ENCODE results near the gene CLDND2. TPM values are rescaled to one million over a fixed set of nuclear protein-coding genes. Genes with fewer than 3 reads are reported as not detected.

The CLDND2 gene
- total RNA-seq, 1 experiment from 2014 or later = 0.95 TPM

DNA sequence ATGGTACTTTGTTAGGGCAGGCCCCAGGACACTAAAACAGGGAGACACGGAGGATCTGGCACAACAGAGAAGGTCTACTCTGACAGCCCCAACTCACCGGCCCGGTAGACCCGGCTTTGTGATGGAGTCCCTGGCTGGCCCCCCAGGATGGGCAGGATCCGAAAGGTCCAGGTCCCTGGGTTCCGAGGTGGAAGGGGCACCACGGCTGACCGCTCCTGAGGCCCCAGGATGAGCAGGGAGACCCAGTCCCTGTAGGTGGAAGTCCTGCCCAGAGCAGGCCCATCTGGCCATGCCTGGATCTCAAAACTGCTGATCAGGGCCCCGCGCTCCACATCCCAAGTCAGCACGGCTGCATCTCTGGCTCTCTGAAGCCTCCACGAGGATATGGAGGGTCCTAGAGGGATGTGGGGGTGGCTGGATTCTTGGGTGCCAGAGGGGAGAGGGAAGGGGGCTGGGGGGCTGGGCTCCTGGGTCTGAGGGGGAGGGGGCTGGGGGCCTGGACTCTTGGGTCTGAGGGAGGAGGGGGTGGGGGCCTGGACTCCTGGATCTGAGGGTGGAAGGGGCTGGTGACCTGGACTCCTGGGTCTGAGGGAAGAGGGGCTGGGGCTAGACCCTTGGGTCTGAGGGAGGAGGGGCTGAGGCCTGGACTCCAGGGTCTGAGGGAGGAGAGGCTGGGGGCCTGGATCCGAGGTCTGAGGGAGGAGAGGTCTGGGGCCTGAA, 31.5 kb downstream of the CLDND2 start:
- CTCF ChIA-PET = no interaction called here

DNA sequence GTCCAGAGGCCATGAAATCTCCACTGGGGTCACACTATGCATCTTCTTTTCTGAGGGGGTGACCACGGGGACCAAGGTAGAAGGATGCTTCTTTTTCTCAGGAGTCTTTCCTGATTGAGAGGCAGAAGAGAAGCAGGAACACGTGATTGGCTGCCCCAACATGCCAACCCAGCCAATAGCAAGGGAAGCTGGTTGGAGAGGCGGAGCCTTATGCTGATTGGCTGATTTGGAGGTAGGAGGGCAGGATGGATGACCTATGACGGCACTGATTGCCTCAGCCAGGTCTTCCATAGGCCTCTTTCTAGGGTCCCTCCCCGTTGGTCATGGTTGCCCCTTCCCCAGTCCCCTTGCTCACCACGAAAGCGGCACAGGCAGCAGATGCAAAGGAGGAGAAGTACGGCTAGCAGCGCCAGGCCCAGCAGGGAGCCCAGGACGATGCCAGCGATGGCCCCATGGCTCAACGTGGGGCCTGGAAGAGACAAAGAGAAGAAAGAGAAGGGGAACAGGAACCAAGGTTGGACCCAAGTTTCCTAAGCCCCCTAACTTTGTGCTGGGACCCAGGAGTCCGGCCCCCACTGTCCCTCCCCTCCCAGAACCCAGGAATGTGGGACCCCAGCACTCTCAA, 34.9 kb downstream of the CLDND2 start:
- Histone ChIP-seq H3K4me3 (ENCODE audit: low read depth in 2 of 2, low read length in 2 of 2) (no peak overlapping the region), H3K27ac (ENCODE audit: low read length) (no peak overlapping the region), H3K36me3 (ENCODE audit: control insufficient read depth, insufficient read depth, low read length) (no peaks in the 10 kb centered on the region), H3K27me3 (ENCODE audit: control insufficient read depth, insufficient read depth, low read length) (no peaks in the 10 kb centered on the region), H3K4me1 (ENCODE audit: control insufficient read depth, insufficient read depth, low read length) (no peaks in the 10 kb centered on the region), H3K9me3 (ENCODE audit: control insufficient read depth, insufficient read depth, low read depth, low read length) (no peaks in the 10 kb centered on the region)
- TF ChIP-seq SIN3A (IDR thresholded peaks at IDR 0.05; ENCODE audit: borderline replicate concordance, insufficient read depth, low read depth, low read length) (no peak), TCF7L2 (IDR thresholded peaks at IDR 0.05; ENCODE audit: low read depth, low read length) (no peak), POLR2AphosphoS5 (IDR thresholded peaks at IDR 0.05; ENCODE audit: low read depth, low read length) (no peak)
- TF ChIP-seq, protein P1, sequence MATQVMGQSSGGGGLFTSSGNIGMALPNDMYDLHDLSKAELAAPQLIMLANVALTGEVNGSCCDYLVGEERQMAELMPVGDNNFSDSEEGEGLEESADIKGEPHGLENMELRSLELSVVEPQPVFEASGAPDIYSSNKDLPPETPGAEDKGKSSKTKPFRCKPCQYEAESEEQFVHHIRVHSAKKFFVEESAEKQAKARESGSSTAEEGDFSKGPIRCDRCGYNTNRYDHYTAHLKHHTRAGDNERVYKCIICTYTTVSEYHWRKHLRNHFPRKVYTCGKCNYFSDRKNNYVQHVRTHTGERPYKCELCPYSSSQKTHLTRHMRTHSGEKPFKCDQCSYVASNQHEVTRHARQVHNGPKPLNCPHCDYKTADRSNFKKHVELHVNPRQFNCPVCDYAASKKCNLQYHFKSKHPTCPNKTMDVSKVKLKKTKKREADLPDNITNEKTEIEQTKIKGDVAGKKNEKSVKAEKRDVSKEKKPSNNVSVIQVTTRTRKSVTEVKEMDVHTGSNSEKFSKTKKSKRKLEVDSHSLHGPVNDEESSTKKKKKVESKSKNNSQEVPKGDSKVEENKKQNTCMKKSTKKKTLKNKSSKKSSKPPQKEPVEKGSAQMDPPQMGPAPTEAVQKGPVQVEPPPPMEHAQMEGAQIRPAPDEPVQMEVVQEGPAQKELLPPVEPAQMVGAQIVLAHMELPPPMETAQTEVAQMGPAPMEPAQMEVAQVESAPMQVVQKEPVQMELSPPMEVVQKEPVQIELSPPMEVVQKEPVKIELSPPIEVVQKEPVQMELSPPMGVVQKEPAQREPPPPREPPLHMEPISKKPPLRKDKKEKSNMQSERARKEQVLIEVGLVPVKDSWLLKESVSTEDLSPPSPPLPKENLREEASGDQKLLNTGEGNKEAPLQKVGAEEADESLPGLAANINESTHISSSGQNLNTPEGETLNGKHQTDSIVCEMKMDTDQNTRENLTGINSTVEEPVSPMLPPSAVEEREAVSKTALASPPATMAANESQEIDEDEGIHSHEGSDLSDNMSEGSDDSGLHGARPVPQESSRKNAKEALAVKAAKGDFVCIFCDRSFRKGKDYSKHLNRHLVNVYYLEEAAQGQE (IDR thresholded peaks at IDR 0.05; ENCODE audit: insufficient read depth in 1 of 2, low read depth in 2 of 2, low read length in 1 of 2) = no peak
- TF ChIP-seq, protein P2, sequence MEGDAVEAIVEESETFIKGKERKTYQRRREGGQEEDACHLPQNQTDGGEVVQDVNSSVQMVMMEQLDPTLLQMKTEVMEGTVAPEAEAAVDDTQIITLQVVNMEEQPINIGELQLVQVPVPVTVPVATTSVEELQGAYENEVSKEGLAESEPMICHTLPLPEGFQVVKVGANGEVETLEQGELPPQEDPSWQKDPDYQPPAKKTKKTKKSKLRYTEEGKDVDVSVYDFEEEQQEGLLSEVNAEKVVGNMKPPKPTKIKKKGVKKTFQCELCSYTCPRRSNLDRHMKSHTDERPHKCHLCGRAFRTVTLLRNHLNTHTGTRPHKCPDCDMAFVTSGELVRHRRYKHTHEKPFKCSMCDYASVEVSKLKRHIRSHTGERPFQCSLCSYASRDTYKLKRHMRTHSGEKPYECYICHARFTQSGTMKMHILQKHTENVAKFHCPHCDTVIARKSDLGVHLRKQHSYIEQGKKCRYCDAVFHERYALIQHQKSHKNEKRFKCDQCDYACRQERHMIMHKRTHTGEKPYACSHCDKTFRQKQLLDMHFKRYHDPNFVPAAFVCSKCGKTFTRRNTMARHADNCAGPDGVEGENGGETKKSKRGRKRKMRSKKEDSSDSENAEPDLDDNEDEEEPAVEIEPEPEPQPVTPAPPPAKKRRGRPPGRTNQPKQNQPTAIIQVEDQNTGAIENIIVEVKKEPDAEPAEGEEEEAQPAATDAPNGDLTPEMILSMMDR (IDR thresholded peaks at IDR 0.05) = no peak
- ChIA-PET POLR2A (no interaction called here), CTCF (no interaction called here)
- intact Hi-C loops (cut with micrococcal nuclease; ENCODE audit: unreplicated experiment) (loop anchor here (10.0 kb wide), 1 partner anchor 321 kb away; no protein-coding TSS in a partner anchor), in situ Hi-C loops (cut with HindIII; ENCODE audit: low pct_unique_long_range_greater_than_20kb, low sequenced_read_pairs) (no loop called here)
- no peak for ATAC-seq
- no TSS peak for BruUV-seq (replicated peaks)
- no peak for DNase-seq (ENCODE audit: low read depth, low spot score)

More for the DNA sequence above, 31.5 kb downstream of the CLDND2 start:
- intact Hi-C loops (cut with micrococcal nuclease; ENCODE audit: unreplicated experiment) = loop anchor here (5.0 to 10.0 kb wide), 2 partner anchors 70 to 318 kb away; no protein-coding TSS in a partner anchor
- no peak for ATAC-seq
- in situ Hi-C loops (cut with HindIII; ENCODE audit: low pct_unique_long_range_greater_than_20kb, low sequenced_read_pairs) = no loop called here
- H3K27ac ChIP-seq (ENCODE audit: low read length) = no peak overlapping the region
- no peak for TF ChIP-seq POLR2AphosphoS5 (IDR thresholded peaks at IDR 0.05; ENCODE audit: low read depth, low read length)
- TF ChIP-seq, protein P1 (IDR thresholded peaks at IDR 0.05; ENCODE audit: insufficient read depth in 1 of 2, low read depth in 2 of 2, low read length in 1 of 2) = no peak
- no peaks in the 10 kb centered on the region for H3K4me1 ChIP-seq (ENCODE audit: control insufficient read depth, insufficient read depth, low read length)
- no peaks in the 10 kb centered on the region for H3K27me3 ChIP-seq (ENCODE audit: control insufficient read depth, insufficient read depth, low read length)
- H3K36me3 ChIP-seq (ENCODE audit: control insufficient read depth, insufficient read depth, low read length) = no peaks in the 10 kb centered on the region
- POLR2A ChIA-PET = no interaction called here
- H3K9me3 ChIP-seq (ENCODE audit: control insufficient read depth, insufficient read depth, low read depth, low read length) = no peaks in the 10 kb centered on the region
- BruUV-seq (replicated peaks) = no TSS peak
- no peak for DNase-seq (ENCODE audit: low read depth, low spot score)
- no peak overlapping the region for H3K4me3 ChIP-seq (ENCODE audit: low read depth in 2 of 2, low read length in 2 of 2)
